GM12878 (cell line): ENCODE data around the gene MED31. TPM values are rescaled to one million over a fixed set of nuclear protein-coding genes. Genes with fewer than 3 reads are reported as not detected.
"Not testable (repeated sequence)": the region's sequence is repeated elsewhere in the genome, so short reads cannot be mapped to it uniquely, and the experiment has no call there.

Source experiments
- ATAC-seq: fragments of 200-7000 bp; cut with Tn5 transposase; 3 replicates; pipeline ENCODE4 v1.9.1; 2020; ENCODE audit warnings: mild to moderate bottlenecking, moderate library complexity
- BruUV-seq: library from RNA; stranded (reverse); fragments of 400-500 nt; replicated peaks from 2 replicates; lab custom pipeline; 2021; lab: Mats Ljungman, UMichigan
- CTCF ChIA-PET: fragments of 300-600 bp; sonication (Branson Sonifier 250); formaldehyde crosslinking; extraction: SDS; loops from one replicate; lab custom pipeline; 2021; ENCODE audit warnings: inconsistent platforms; lab: Yijun Ruan, JAX
- POLR2A ChIA-PET: fragments of 350-600 bp; formaldehyde crosslinking; extraction: SDS; loops from one replicate; lab custom pipeline; 2021; ENCODE audit warnings: inconsistent platforms; lab: Charles Lee
- RAD21 ChIA-PET: fragments of 300-600 bp; sonication (Branson Sonifier 250); formaldehyde crosslinking; loops from one replicate; lab custom pipeline; 2023; ENCODE audit warnings: antibody characterized with exemption; ENCODE audit not compliant: unreplicated experiment; lab: Charles Lee
- SMC1A ChIA-PET: fragments of 300-600 bp; sonication (Branson Sonifier 250); formaldehyde crosslinking; loops from one replicate; lab custom pipeline; 2023; ENCODE audit not compliant: unreplicated experiment, uncharacterized antibody; lab: Charles Lee
- DNase-seq: peaks from one replicate; pipeline ENCODE4 v3.0.0-alpha.2; 2011; ENCODE audit warnings: low read depth, low spot score
- FAIRE-seq: peaks from 3 replicates; lab custom pipeline; 2011; peaks lifted over from hg19 to GRCh38; lab: Jason Lieb, UNC
- H2AFZ ChIP-seq: 2 replicates; pipeline ENCODE4 v1.6.0; 2011; ENCODE audit warnings: low read depth, low read length, control low read depth; ENCODE audit not compliant: control insufficient read depth
- H3K27ac ChIP-seq: 2 replicates; pipeline ENCODE4 v1.5.1; 2011; ENCODE audit warnings: control low read depth; ENCODE audit not compliant: control insufficient read depth, insufficient read depth
- H3K27me3 ChIP-seq, 2 experiments: replicated peaks in 1 of 2; 2 replicates each; pipeline versions ENCODE4 v1.6.0 to v1.6.1; 2011; ENCODE audit warnings: low read length in 1 of 2; ENCODE audit not compliant: control insufficient read depth in 2 of 2, insufficient read depth in 2 of 2
- H3K36me3 ChIP-seq, 2 experiments: 2 replicates each; pipeline ENCODE4 v1.5.1; 2011; ENCODE audit warnings: low read length in 1 of 2; ENCODE audit not compliant: control insufficient read depth in 2 of 2, insufficient read depth in 2 of 2
- H3K4me1 ChIP-seq: 2 replicates; pipeline ENCODE4 v1.6.1; 2011; ENCODE audit warnings: mild to moderate bottlenecking, low read length, moderate library complexity, mixed read lengths; ENCODE audit not compliant: control insufficient read depth, insufficient read depth
- H3K4me2 ChIP-seq: 2 replicates; pipeline ENCODE4 v1.6.0; 2011; ENCODE audit warnings: control low read depth; ENCODE audit not compliant: control insufficient read depth, insufficient read depth
- H3K4me3 ChIP-seq: fragments of 200-600 bp; sonication (generic); 2 replicates; pipeline ENCODE4 v1.5.1; 2016
- H3K79me2 ChIP-seq: 2 replicates; pipeline ENCODE4 v1.6.0; 2011; ENCODE audit warnings: low read length; ENCODE audit not compliant: control insufficient read depth, insufficient read depth
- H3K9ac ChIP-seq: 2 replicates; pipeline ENCODE4 v1.8.0; 2011; ENCODE audit warnings: low read length, control low read depth, mixed read lengths; ENCODE audit not compliant: control insufficient read depth, insufficient read depth
- H3K9me3 ChIP-seq: replicated peaks from 3 replicates; pipeline ENCODE4 v1.5.1; 2011; ENCODE audit warnings: mild to moderate bottlenecking, low read length; ENCODE audit not compliant: control insufficient read depth, insufficient read depth
- H4K20me1 ChIP-seq: 2 replicates; pipeline ENCODE4 v1.6.0; 2011; ENCODE audit not compliant: control insufficient read depth, insufficient read depth
- ATF3 ChIP-seq: IDR thresholded peaks from 2 replicates; pipeline ENCODE4 v1.6.1; 2011; ENCODE audit warnings: low read depth, mild to moderate bottlenecking, low read length, moderate library complexity, borderline replicate concordance; ENCODE audit errors: extremely low read depth
- BCLAF1 ChIP-seq: fragments of 450-650 bp; IDR thresholded peaks from 2 replicates; pipeline ENCODE4 v1.6.1; 2017; ENCODE audit warnings: antibody characterized with exemption, mild to moderate bottlenecking, moderate library complexity
- CBX5 ChIP-seq: sonication (generic); IDR thresholded peaks from 2 replicates; pipeline ENCODE4 v1.6.1; 2016; ENCODE audit warnings: low read depth, moderate library complexity, mild to moderate bottlenecking, inconsistent platforms
- DPF2 ChIP-seq: fragments of 450-650 bp; IDR thresholded peaks from 2 replicates; pipeline ENCODE4 v1.6.1; 2017; ENCODE audit warnings: mild to moderate bottlenecking
- E4F1 ChIP-seq: fragments of 450-650 bp; IDR thresholded peaks from 2 replicates; pipeline ENCODE4 v1.6.1; 2018; ENCODE audit warnings: borderline replicate concordance, mild to moderate bottlenecking; ENCODE audit not compliant: partially characterized antibody
- ESRRA ChIP-seq: IDR thresholded peaks from 2 replicates; pipeline ENCODE4 v1.6.1; 2012; ENCODE audit warnings: mild to moderate bottlenecking, low read length, improper control_type of control experiment
- FOXK2 ChIP-seq: fragments of 450-650 bp; IDR thresholded peaks from 2 replicates; pipeline ENCODE4 v1.6.1; 2017; ENCODE audit warnings: mild to moderate bottlenecking, moderate library complexity
- HDAC2 ChIP-seq: fragments of 200-600 bp; sonication (generic); IDR thresholded peaks from 2 replicates; pipeline ENCODE4 v1.6.1; 2017
- LARP7 ChIP-seq: fragments of 450-650 bp; IDR thresholded peaks from 2 replicates; pipeline ENCODE4 v1.6.1; 2017; ENCODE audit warnings: mild to moderate bottlenecking
- NR2C2 ChIP-seq: IDR thresholded peaks from 2 replicates; pipeline ENCODE4 v1.6.1; 2011; ENCODE audit warnings: borderline replicate concordance, low read depth; ENCODE audit not compliant: control insufficient read depth, insufficient read length
- TCF3 ChIP-seq: IDR thresholded peaks from 2 replicates; pipeline ENCODE4 v1.6.1; 2012; ENCODE audit warnings: low read depth, mild to moderate bottlenecking, low read length, borderline replicate concordance; ENCODE audit not compliant: insufficient read depth
- WGBS: methylation state at CpG from one replicate; pipeline ENCODE4 v1.1.6; 2016; ENCODE audit warnings: low lambda C conversion rate; ENCODE audit not compliant: insufficient replicate concordance, insufficient coverage; ENCODE audit errors: missing lambda C conversion rate; 5-methylcytosine and 5-hydroxymethylcytosine counted together
- in situ Hi-C: fragments of 300-500 bp; cut with MboI; formaldehyde crosslinking; loops from 9 replicates; pipeline ENCODE4 v1.14.3; 2018; ENCODE audit warnings: mixed read lengths
- intact Hi-C: fragments of 100-400 bp; cut with micrococcal nuclease; formaldehyde crosslinking; loops from one replicate; pipeline ENCODE4 v1.14.2; 2022; ENCODE audit not compliant: unreplicated experiment
- polyA plus RNA-seq, 11 experiments: library from polyadenylated mRNA; depleted of rRNA in 4 of 11; unstranded in 6 of 11; stranded (reverse) in 5 of 11; fragments of >200 nt; fragmentation: Nextera tagmentation in 4 of 11; fragmentation: Illumina TruSeq in 1 of 11; extraction: Ambion mirVana in 4 of 11; extraction: Trizol in 1 of 11; gene quantifications; 1 replicate in 1 of 11; 2 replicates in 10 of 11; pipeline versions ENCODE4 v1.2.1 to v1.2.3, GENCODE V29; 2011 to 2016; ENCODE audit warnings: inconsistent platforms in 2 of 11, missing spikeins in 2 of 11, low read depth in 1 of 11
- total RNA-seq, 4 experiments: library from RNA; depleted of rRNA in 3 of 4; stranded (reverse); fragments of >200 nt in 3 of 4; fragmentation: Illumina TruSeq in 1 of 4; extraction: Trizol in 1 of 4; gene quantifications; 2 replicates each; pipeline versions ENCODE4 v1.2.1 to v1.2.3, GENCODE V29; 2013 to 2021

The MED31 gene
- total and polyA plus RNA-seq, 10 of the 15 experiments (the other 5 are each of a cell fraction or from before 2014, with no cell fraction given), result 14.4 to 71.1 (median 34.6) TPM

DNA sequence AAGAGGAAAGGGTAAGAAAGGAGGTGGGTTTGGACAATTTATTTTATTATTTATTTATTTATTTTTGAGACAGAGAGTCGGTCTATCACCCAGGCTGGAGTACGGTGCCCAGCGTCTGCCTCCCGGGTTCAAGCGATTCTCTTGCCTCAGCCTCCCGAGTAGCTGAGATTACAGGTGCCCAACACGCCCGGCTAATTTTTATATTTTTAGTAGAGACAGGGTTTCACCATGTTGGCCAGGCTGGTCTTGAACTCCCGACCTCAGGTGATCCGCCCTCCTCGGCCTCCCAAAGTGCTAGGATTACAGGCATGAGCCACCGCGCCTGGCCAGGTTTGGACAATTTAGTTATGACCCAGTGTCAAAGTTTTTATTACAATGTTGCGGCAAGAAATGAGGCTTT lies 11.8 kb upstream of the MED31 start:
- H3K4me2 ChIP-seq, H3K9ac ChIP-seq, POLR2A ChIA-PET, H3K4me3 ChIP-seq, BruUV-seq, ATAC-seq, H3K36me3 ChIP-seq, H3K27ac ChIP-seq, H4K20me1 ChIP-seq, RAD21 ChIA-PET, DNase-seq, H2AFZ ChIP-seq, FAIRE-seq, in situ Hi-C loops, H3K9me3 ChIP-seq, SMC1A ChIA-PET, H3K79me2 ChIP-seq, H3K27me3 ChIP-seq: not testable (repeated sequence)
- peaks cover 18% of the 10 kb centered on the region for H3K4me1 ChIP-seq
- intact Hi-C loops, result loop anchor here (10.0 kb wide), 1 partner anchor 92 kb away; the partner anchor contains the start of gene XAF1
- CTCF ChIA-PET, result interaction anchor here (0.7 to 2.0 kb wide), 6 partner anchors 64 to 386 kb away, joined by 3 to 7 read pairs (median 3); partner anchors contain the start of gene XAF1
- WGBS, result 99% methylated on average over 14 of the region's 14 CpGs

GRCh38 chr17:6661464-6661848 lies 10.1 kb upstream of the MED31 start:
- DNase-seq, result no peak
- no peak overlapping the region for H3K27ac ChIP-seq
- ChIA-PET SMC1A (interaction anchor here (1.0 to 2.0 kb wide), 5 partner anchors 10 to 341 kb away, joined by 3 to 6 read pairs (median 4); partner anchors contain the start of genes C17orf100 and MED31), CTCF (interaction anchor here (0.5 to 1.9 kb wide), 5 partner anchors 182 to 1071 kb away, joined by 3 to 7 read pairs (median 4); no protein-coding TSS in a partner anchor), POLR2A (interaction anchor here (0.5 to 1.1 kb wide), 2 partner anchors 105 to 425 kb away, joined by 3 to 4 read pairs; no protein-coding TSS in a partner anchor), RAD21 (interaction anchor here (0.7 to 1.1 kb wide), 3 partner anchors 22 to 182 kb away, joined by 3 read pairs; a partner anchor contains a TSS)
- H4K20me1 ChIP-seq, result no peaks in the 10 kb centered on the region
- H3K9ac ChIP-seq, result no peak overlapping the region
- H3K36me3 ChIP-seq, result no peaks in the 10 kb centered on the region; a peak in 1 of 4 replicates
- intact Hi-C loops (loop anchor here (10.0 kb wide), 1 partner anchor 93 kb away; the partner anchor contains the start of gene XAF1), in situ Hi-C loops (no loop called here)
- H3K4me2 ChIP-seq, result peak overlapping the region; percentile 72
- H3K79me2 ChIP-seq, result no peaks in the 10 kb centered on the region
- no peak for ATAC-seq
- BruUV-seq, result no TSS peak
- H3K4me1 ChIP-seq, result peaks cover 24% of the 10 kb centered on the region
- 0 out of 2 replicates have a peak overlapping the region, but pooled peaks have one; percentile 9 for H3K4me3 ChIP-seq
- 75% methylated on average over 2 of the region's 2 CpGs for WGBS
- H3K9me3 ChIP-seq, result no peaks in the 10 kb centered on the region
- no peaks in the 10 kb centered on the region for H3K27me3 ChIP-seq
- H2AFZ ChIP-seq, result no peak overlapping the region
- no peak for FAIRE-seq
- no peak for TF ChIP-seq E4F1
- TF ChIP-seq DPF2, result no peak
- no peak for TF ChIP-seq ESRRA
- no peak for TF ChIP-seq NR2C2
- no peak for TF ChIP-seq HDAC2
- no peak for TF ChIP-seq FOXK2
- no peak for TF ChIP-seq ATF3
- TF ChIP-seq TCF3, result no peak
- no peak for TF ChIP-seq LARP7
- no peak for TF ChIP-seq BCLAF1
- TF ChIP-seq CBX5, result no peak
